ENCODE measurements around the gene SPINK14.

Gene SPINK14, protein sequence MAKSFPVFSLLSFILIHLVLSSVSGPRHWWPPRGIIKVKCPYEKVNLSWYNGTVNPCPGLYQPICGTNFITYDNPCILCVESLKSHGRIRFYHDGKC

DNA sequence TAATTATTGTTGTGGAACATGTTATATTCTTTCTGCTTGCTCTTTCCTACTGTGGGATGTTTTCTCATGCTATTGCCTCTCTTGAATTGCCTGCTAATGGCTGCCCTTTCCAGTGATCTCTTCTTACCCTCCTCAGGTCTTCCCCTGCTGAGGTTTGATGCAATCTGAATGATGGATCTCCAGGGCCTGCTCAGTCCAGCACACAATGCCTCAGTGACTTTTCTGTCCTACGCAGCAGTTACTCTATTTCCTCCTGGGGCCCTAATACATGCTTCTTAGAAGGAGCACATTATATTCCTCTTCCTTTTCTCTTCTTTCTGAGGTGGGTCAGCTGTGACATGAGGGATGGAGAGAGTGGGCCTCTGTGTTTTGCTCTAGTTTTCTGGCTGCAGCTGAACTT, at the start of gene SPINK14:
SPINK14 (plus strand) TSS at position 301 of the 400 bp plus-strand sequence. CDS start 1,187 bp downstream, outside the sequence.
- DNase-seq: no peak

DNA sequence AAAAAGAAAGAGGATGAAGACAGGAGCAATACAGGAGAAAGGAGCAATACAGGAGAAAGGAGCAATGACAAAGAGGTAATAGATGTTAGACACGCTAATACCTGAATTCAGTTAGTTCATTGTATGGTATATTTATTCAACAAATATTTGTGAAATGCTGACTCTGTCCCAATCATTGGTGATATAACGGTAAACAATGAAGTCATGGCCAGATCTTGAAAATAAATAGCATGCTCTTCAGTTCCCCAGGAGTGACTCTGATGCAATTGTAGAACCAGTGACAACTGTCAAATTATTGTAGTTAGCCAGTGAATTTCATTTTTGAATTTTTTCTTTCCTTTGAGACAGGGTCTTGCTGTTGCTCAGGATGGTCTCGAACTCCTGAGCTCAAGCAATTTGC, 48.0 kb upstream of the SPINK14 start:
- no peak for DNase-seq

DNA sequence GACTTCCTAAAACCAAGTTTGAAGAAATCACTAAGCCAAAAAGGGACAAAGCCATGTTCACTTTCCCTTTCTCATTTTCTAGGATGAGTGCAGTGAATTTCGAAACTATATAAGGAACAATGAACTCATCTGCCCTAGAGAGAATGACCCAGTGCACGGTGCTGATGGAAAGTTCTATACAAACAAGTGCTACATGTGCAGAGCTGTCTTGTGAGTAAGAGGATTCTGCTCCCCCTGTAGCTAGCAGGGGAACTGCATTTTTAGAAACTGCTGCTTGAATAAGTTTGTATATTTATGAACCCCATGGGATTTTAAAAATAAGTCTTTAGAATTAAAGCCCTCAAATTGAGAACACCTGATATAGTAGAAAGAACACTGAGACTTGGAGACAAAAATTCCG, 42.7 kb upstream of the SPINK14 start:
- peak; percentile 25 for DNase-seq

DNA sequence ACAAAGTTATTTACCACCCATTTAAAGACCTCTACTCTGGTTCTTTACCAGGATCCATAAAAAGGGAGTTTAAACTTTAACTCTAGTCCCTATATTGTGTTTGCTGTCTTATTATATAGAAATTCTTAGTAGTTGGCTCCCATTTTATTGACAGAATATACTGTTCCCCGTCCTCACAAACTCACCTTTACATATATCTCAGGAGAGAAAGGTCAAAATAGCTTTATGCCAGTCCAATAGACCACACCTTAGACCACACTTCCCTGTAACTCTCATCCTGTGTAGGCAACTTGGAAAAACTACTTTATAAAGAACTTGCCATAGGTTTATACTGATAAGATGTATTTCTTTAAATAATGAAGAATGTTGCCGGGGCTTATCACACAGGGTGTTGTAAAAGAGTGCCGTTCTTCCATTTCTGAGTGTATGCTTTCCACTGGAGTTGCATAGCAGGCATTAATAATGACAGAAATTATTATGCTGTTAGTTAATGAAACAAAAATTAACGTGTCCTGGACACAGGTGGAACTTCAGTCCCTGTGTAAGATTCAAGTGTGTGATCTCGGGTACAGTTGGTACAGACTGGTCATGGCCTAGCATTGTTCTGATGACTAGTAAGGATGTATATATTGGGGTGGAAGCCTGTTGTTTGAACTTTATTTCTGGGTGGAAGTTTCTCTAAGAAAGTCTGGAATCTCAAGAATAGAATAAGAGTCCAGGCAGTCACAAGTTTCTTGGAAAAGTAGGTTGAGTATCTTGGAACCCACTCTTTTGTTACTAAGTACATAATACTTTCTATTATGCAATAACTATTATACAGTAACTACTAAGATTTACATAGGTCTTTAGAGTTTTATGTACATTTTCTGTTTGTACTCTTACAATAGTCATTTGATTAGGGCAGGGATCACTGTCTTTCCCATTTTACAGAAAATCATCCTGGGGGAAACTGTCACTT, 33.0 kb upstream of the SPINK14 start:
- DNase-seq: no peak

DNA sequence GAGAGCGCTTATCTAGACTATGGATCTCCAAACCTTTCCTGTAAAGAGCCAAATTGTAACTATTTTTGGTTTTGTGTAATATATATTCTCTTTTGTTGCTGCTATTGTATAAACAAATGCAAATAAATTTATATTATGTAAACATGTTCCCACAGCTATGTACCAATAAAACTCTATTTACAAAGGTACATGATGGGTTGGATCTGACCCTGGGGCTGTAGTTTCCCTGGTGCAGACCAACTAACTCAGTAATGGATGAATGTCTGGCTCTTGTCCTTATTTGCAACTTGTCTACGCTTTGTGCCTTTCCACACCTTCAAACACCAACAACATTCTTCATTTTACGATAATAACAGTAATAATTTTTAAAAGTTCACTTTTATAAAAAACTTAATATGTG, 27.5 kb upstream of the SPINK14 start:
- no peak for DNase-seq

DNA sequence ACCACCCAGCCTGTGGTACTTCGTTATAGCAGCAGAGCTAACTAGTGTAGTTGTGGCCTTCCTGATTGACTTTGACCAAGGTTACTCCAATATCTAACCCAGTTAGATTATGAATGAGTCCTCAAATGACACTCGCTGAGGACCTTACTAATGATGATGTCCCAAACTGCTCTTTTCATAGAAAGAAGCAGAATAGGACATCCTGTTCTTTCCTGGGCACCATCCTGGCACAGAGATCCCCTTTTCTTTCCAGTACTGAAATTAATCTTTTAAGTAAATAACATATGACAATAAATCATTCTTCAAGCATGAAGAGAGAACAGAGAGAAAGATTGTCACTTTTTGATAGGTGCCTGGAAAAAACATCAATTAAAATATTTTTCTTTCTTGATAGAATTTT, 26.7 kb upstream of the SPINK14 start:
- no peak for DNase-seq

DNA sequence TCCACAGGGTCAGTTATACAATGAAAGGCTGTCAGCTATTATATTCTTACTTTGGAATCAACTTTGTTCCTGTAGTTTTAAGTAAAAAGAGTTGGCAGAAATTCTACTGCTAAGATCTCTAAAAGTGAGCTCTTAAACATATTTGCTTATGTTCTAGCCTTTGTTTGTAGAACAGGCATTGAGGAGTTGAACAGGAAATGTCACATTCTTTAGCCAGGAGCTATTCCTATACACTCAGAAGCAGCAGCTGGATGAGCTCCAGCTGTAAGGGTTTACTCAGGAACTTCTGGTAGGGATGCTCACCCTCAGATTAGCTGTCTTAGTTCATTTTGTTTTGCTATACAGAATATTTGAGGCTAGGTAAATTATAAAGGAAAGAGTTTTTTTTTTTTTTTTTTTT, 22.4 kb upstream of the SPINK14 start:
- no peak for DNase-seq

DNA sequence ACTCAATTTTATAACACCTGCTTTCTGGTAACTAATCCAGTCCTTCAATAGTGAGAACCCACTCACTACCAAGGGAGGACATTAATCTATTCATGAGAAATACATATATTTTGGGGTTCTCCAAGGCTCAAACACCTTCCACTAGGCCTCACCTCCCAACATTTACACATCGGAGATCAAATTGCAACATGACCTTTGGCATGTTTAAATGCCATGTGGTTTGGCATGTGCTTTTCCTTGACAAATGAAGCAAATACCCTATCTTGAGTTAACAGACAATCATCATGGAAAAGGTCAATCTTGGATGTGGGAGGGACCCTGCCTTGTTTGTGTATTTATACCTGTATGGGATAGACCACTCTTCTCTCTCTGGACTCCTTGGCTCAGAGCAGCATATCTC, 21.9 kb upstream of the SPINK14 start:
- DNase-seq: no peak

DNA sequence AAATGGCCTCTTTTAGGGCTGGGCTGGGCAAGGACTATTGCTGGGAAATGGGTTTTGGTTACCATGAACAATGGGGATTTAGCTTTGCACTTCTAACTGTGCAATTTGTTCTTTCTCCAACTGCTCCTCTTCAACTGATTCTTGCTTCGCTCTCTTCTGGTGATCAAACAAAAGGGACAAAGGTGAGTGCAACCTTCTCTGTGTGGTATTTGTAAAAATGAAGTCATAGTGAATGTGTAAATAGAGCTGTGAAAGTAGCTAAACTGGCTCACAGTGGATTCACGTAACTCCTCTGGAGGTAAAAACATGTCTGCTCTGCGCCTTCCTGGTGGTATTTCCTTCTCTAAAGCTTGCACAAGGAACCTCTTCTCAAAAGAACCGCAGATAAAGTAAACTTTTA, 20.9 kb upstream of the SPINK14 start:
- DNase-seq: no peak

DNA sequence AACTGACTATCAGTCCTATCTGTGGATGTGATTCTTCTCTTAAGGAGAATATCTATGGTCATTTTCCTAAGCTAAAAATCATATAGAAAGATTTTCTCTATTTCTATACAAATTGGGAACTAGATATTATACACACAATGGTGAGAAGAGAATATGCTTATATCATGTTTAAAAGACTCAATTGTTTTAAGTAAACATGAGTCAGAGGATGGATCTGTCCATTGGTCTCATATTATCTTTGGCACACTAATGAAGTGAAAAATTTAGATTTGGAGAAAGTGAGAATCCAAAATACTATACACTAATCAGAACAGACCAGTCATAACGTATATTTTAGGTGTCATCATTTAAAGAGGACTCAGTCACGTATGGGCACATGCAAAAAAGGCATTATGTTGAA, 16.5 kb upstream of the SPINK14 start:
- no peak for DNase-seq

DNA sequence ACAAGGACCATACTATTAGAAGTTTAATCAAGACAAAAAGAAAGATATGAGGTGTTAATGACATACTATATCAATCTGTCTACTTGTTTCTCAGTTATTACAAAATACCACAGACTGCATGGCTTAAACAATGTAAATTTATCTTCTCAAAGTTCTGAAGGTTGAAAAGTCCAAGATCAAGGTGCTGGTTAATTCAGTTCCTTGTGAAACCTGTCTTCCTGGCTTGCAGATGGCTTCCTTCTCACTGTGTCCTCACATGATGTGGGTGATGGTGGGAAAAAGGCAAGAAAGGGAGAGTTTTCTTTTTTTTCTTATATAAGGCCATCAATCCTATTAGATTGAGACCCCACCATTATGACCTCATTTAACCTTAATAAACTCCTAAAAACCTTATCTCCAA, 15.6 kb upstream of the SPINK14 start:
- no peak for DNase-seq

DNA sequence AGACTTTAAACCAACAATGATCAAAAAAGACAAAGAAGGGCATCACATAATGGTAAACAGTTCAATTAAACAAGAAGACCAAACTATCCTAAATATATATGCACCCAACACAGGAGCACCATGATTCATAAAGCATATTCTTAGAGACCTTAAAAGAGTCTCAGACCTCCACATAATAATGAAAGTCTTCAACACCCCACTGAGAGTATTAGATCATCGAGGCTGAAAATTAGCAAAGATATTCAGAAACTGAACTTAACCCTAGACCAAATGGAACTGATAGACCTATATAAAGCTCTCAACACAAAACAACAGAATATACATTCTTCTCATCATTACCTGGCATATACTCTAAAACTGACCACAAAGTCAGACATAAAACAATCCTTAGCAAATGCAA, 11.7 kb upstream of the SPINK14 start:
- no peak for DNase-seq

DNA sequence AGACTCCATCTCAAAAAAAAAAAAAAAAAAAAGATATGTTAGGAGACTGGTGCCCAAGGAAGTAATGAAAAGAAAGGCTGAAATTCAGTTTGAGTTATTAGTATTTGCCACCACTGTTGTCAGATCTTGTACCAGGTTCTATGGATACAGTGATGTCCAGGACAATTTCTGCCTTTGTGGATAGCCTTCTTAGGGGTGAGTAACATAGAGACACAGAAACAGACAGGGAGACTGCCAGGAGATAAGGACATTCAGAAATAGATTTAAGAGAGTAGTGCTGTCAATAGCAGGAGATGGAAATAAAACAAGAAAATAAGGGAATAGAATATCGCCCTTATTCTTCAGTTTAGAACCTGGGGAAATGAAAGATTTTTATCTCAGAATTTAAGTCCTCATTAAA, 6.3 kb upstream of the SPINK14 start:
- no peak for DNase-seq

DNA sequence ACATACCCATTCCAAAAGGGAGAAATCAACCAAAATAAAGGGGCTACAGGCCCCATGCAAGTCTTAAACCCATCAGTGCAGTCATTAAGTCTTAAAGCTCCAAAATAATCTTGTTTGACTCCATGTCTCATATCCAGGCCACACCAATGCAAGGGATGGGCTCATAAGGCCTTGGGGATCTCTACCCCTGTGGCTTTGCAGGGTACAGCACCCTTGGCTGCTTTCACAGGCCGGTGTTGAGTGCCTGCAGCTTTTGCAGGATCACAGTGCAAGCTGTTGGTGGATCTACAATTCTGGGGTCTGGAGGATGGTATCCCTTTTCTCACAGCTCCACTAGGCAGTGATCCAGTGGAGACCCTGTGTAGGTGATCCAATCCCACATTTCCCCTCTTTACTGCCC, 5.0 kb upstream of the SPINK14 start:
- peak; percentile 3 for DNase-seq

DNA sequence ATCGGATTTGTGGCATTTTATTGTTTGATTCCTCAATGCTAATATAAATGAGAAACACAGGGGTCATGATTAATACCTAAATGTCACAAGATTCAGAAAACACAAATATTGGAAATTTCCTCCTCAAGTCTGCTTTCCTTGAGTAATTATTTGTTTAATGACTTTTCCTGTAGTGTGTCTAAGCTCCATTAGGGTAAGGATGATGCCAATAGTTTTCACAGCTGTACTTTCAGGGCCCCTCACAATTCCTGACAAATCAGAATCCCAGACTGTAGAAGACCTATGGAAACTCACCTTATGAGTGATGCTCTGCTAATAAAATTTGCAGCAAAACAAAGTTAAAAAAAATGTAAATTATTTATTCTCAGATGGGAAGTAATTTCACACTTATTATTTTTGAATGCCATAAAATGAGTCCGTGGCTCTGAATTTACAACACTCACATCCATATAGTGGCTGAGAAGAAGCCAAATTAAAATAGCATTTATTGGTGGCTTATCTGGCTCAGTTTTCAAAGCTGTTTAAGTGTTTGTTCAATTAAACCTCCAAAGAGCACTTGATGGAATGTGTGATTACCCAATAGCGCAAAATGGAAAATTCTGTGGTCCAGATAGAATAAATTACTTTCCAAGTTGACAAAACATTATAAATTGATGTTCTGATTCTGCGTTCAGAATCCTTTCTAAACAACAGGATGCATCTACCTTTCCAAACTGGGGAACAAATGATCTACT, 1.6 kb upstream of the SPINK14 start:
- DNase-seq: no peak

DNA sequence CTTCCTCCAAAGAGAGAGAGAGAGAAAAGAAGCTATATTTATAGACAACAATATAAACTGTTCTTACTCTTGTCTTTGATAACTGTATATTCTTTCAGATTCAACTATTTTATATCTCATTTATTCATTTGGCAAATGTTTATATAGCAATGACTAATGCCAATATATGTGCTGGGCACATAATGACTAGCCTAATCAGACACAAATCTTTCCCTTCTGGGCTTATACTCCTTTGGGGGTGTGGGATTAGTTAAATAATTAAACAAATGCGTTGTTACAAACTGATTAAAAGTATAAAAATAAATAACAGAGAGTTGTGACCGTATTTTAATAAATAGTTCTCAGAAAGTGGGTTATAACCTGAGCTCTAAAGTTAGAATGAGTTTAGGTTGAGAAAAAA, 4.0 kb downstream of the SPINK14 start:
- no peak for DNase-seq

DNA sequence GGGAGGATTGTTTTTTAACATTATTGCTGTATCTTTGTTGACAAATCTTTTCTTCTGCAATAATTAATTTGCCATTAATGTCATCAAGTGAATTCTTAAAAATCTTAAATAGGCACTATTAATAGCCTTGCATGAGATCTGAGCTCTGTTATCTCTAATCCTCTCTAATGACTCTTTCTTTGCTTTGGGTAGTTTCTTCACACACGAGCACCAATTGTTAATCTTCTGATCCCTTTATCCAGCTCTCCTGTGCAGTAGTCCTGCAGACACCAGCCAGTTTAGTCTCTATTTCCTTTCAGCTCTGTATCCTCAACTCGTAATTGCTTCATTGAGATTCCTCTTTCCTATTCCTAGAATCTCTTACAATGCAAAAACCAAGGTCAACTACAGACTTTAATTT, 8.1 kb downstream of the SPINK14 start:
- DNase-seq: no peak

DNA sequence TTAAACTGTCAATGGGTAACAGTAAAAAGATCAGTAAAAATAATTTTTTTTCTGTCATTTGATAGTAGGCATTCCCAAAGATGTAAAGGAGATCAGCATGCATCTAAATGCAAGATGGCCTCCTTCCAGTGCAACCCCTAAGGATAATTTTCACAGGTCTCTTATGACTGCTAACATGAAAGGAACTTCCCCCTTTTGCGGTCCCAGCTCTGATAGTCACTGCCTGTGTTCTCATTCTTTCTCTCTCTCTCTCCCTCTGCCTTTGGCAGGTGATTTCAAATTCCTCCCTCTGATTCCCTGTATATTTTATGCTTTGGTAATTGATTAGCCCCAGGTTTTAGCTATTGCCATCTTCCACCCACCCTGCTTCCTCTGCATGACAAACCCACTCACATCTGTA, 8.9 kb downstream of the SPINK14 start:
- DNase-seq: peak; percentile 34

DNA sequence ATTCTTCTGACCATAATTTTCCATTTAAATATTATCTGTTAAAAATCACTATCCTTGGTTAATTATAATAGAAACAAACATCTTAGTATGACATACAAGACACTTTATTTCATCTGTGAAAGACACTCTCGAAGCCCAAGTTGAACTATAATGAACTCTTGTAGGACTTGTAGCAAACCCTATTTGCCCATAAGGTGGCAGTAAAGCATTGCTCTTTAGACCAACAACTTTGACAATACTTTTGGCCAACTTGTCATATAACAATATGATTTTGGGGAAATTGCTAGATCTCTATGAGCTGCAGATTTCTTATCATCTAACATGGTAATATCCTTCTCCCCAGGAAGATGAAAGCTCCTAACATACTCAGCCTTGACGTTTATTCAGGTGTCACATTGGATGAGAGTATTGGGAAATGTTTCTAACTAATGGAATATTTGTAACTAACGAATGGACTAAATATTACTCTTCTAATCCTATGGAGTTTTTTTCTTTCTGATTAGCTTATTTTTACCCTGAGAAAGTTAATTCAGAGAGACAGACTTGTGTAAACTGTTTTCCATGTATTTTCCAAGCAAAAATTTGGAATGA, 11.0 kb downstream of the SPINK14 start:
- peak; percentile 86 for DNase-seq

DNA sequence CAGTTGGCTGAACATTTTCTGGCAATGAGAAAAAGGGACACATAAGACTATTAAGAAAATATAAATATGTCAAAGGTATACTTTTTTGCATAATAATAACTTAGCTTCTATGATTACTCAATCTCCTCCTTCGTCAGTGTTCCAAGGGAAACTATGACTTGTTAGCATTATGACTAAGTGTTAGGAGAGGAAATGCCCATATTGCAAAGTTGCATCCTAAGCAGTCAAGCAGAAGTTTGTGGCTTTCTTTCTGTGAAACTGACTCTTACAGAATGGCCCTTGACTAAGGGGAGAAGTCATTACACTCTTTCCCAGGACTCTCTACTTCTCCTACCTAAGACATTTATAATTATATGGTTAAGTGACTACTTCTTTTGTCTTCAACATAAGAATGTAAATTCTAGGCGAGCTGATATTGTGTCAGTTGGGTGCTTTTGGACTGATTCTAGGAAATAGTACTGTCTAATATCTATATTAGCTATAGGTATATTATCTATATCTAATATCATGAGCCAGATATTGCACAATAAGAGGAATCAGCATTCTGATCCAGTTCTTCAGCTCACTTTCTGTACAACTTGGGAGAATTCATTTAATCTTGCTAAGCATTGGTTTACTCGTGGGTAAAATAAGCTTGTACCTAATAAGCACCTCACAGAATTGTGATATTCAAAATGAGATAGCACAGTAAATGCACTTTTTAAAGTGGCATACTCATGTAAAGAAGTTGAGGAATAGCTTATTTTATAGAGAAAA, 18.1 kb downstream of the SPINK14 start:
- DNase-seq: peak; percentile 62

DNA sequence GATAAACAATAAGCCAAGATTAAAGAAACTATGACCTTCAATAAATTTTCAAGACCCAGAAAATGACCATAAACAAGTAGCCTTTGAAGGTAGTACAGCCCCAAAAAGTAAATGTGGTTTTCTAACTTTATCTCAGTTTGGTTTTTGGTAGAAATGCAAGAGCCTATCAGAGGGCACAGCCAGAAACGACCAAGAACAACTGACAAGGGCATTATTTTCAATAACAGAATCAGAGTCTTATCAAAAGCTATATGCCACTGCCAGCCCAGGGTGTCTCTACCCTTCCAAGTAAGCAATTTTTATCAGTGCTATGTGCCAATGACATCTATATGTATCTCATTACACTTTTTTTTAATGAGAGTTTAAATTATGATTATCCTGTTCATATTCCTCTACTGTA, 22.7 kb downstream of the SPINK14 start:
- DNase-seq: peak; percentile 51

DNA sequence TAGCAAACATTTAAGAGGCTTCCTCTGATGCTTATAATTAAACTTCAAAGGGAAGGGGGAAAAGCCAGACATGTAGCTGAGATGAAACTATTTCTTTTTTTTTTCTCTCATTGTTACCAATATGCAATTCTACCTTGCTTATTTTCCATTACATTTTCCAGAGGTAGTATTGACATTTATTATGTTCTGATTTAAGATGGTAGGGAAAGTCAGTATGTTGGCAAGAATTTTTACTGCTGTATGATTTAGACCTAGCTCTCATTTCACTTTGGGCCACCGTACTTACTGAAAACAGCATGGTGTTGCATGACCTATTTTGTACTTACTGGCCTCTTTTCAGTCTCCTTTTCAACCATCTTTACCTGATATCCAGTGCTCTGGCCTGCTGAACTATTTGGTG, 24.9 kb downstream of the SPINK14 start:
- no peak for DNase-seq

DNA sequence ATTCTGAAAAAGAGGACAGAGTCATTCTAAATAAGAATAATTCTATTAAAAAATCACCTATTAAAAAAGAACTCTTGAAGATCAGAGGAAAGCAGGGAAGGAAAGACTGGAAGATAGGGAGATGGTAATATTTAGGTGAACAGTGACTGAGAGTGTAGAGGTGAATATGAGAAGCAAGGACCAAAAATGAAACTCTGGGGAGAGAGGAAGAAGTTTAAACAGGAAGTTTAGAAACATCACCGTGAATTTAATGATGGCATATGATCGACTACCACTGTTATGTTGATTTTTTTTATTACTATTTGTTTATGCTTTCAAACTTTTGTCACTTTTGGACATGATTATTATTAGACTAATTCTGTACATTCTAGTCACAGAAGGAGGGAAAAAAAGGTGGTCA, 32.8 kb downstream of the SPINK14 start:
- no peak for DNase-seq

All from hematopoietic multipotent progenitor cell treated with erythropoietin and hydrocortisone succinate and interleukin-3 and kit ligand, for 4 days (in vitro differentiated cells).